Cardiac muscle cell (in vitro differentiated cells and primary cell): ENCODE results near the gene PRND. TPM values are rescaled to one million over a fixed set of nuclear protein-coding genes. Genes with fewer than 3 reads are reported as not detected.

Experiments
- DNase-seq, 2 donors: peaks; one replicate each; pipeline versions ENCODE4 v3.0.0 to v3.0.0-alpha.2; 2010 to 2017; ENCODE audit warnings: low read depth in 1 of 2, low spot score in 1 of 2
- H3K27ac ChIP-seq: fragments of 200-600 bp; sonication (generic); 2 replicates; pipeline ENCODE4 v1.5.1; 2016
- H3K27me3 ChIP-seq: fragments of 200-600 bp; sonication (generic); 2 replicates; pipeline ENCODE4 v1.6.0; 2016; ENCODE audit warnings: control low read depth
- H3K36me3 ChIP-seq: fragments of 200-600 bp; sonication (generic); 2 replicates; pipeline ENCODE4 v1.5.1; 2016; ENCODE audit warnings: control low read depth
- H3K4me1 ChIP-seq: fragments of 200-600 bp; sonication (generic); 2 replicates; pipeline ENCODE4 v1.8.1; 2017; ENCODE audit warnings: low read depth, mild to moderate bottlenecking, mixed run types
- H3K4me3 ChIP-seq: fragments of 200-600 bp; sonication (generic); 2 replicates; pipeline ENCODE4 v1.5.1; 2016; ENCODE audit warnings: mild to moderate bottlenecking
- H3K9me3 ChIP-seq: fragments of 200-600 bp; sonication (generic); 2 replicates; pipeline ENCODE4 v1.5.1; 2017; ENCODE audit warnings: low read depth, mild to moderate bottlenecking, control low read depth
- CTCF ChIP-seq: IDR thresholded peaks from 2 replicates; pipeline ENCODE4 v1.5.1; 2012; ENCODE audit warnings: low read depth, mild to moderate bottlenecking, low read length
- polyA plus RNA-seq: library from polyadenylated mRNA; unstranded; fragments of >200 nt; fragmentation: Nextera tagmentation; extraction: Ambion mirVana; gene quantifications from 2 replicates; pipeline ENCODE4 v1.2.1, GENCODE V29; 2016
- total RNA-seq: library from RNA; depleted of rRNA; stranded (reverse); fragments of >200 nt; gene quantifications from 2 replicates; pipeline ENCODE4 v1.2.3, GENCODE V29; 2016

PRND gene
- total and polyA plus RNA-seq, 2 experiments from 2014 or later = 0.39 TPM; not detected in 1

- H3K36me3 ChIP-seq = no peaks in the 10 kb centered on the region
- no peak overlapping the region for H3K27ac ChIP-seq
- no peaks in the 10 kb centered on the region for H3K27me3 ChIP-seq
- peaks cover 13% of the 10 kb centered on the region for H3K4me1 ChIP-seq
- DNase-seq = no peak
- H3K9me3 ChIP-seq = no peaks in the 10 kb centered on the region
- no peak for TF ChIP-seq CTCF
- H3K4me3 ChIP-seq = no peak overlapping the region
These were observed 33.4 kb upstream of the PRND start for GRCh38 chr20:4688305-4688704.

- TF ChIP-seq CTCF = no peak
- no peak for DNase-seq
- H3K4me1 ChIP-seq = peaks cover 13% of the 10 kb centered on the region
These were observed 32.5 kb upstream of the PRND start for GRCh38 chr20:4689220-4689619.

GRCh38 chr20:4691753-4692152 is 30.0 kb upstream of the PRND start:
- Histone ChIP-seq H3K27ac (no peak overlapping the region), H3K9me3 (no peaks in the 10 kb centered on the region), H3K27me3 (no peaks in the 10 kb centered on the region), H3K4me3 (no peak overlapping the region), H3K4me1 (peaks cover 13% of the 10 kb centered on the region), H3K36me3 (no peaks in the 10 kb centered on the region)
- TF ChIP-seq CTCF = no peak
- DNase-seq = no peak

More at GRCh38 chr20:4689220-4689619, 32.5 kb upstream of the PRND start:
- H3K27ac ChIP-seq = no peak overlapping the region
- H3K27me3 ChIP-seq = no peaks in the 10 kb centered on the region
- no peaks in the 10 kb centered on the region for H3K9me3 ChIP-seq
- H3K36me3 ChIP-seq = no peaks in the 10 kb centered on the region
- no peak overlapping the region for H3K4me3 ChIP-seq

- no peak for TF ChIP-seq CTCF
- no peak overlapping the region for H3K27ac ChIP-seq
- no peak overlapping the region for H3K4me3 ChIP-seq
- H3K36me3 ChIP-seq = no peaks in the 10 kb centered on the region
- no peaks in the 10 kb centered on the region for H3K27me3 ChIP-seq
- H3K9me3 ChIP-seq = no peaks in the 10 kb centered on the region
- no peaks in the 10 kb centered on the region for H3K4me1 ChIP-seq
- DNase-seq = no peak
These were observed 27.6 kb upstream of the PRND start for GRCh38 chr20:4694076-4694475.

GRCh38 chr20:4697189-4697830 is 24.4 kb upstream of the PRND start:
- no peak for DNase-seq
- H3K4me3 ChIP-seq = no peak overlapping the region

More at GRCh38 chr20:4697189-4697830, 24.4 kb upstream of the PRND start:
- Histone ChIP-seq H3K36me3 (no peaks in the 10 kb centered on the region), H3K4me1 (no peaks in the 10 kb centered on the region), H3K9me3 (no peaks in the 10 kb centered on the region), H3K27me3 (no peaks in the 10 kb centered on the region), H3K27ac (no peak overlapping the region)
- TF ChIP-seq CTCF = no peak
